GM10266 (cell line): Measurements from ENCODE around the gene IAH1.

Experiments used
- DNase-seq: peaks from one replicate; pipeline ENCODE4 v3.0.0; 2012; ENCODE audit errors: extremely low spot score
- TF ChIP-seq, protein P1 (sequence below): IDR thresholded peaks from 2 replicates; pipeline ENCODE4 v1.5.1; 2012; ENCODE audit warnings: mild to moderate bottlenecking, low read depth; ENCODE audit not compliant: control insufficient read depth, insufficient read depth; ENCODE audit errors: missing control alignments

The IAH1 gene

DNA sequence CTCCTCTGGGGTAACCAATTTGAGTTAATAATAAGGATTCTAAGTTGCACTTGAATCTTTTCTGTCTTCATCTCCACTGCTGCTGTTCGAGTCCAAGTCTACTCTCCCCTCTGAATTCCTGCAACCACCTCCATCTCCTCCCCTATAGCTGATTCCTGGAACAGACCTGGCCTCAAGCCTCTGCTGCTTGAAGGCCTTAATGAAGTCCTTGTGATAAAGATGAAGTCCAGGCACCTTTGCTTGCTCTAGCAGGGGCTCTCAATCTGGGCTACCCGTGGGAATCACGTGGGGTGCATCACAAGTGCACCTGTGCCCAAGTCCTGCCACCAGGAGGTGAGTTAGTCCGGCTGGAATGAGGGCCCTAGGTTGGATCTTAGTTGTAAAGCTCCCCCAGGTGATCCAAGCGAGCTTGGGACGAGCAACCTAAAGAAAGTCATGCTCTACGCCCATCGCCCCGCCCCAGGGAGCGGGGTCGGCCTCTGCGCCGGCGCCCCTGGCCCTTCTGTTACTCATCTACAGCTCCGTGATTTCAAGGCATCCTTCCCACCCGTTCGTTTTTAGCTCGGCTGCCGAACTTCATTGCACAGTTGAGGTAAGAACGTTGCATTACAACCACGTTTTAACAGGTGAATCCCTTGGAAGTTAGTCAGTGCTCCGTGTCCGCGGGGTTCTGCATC, 905 bp upstream of the IAH1 start:
- TF ChIP-seq, protein P1, sequence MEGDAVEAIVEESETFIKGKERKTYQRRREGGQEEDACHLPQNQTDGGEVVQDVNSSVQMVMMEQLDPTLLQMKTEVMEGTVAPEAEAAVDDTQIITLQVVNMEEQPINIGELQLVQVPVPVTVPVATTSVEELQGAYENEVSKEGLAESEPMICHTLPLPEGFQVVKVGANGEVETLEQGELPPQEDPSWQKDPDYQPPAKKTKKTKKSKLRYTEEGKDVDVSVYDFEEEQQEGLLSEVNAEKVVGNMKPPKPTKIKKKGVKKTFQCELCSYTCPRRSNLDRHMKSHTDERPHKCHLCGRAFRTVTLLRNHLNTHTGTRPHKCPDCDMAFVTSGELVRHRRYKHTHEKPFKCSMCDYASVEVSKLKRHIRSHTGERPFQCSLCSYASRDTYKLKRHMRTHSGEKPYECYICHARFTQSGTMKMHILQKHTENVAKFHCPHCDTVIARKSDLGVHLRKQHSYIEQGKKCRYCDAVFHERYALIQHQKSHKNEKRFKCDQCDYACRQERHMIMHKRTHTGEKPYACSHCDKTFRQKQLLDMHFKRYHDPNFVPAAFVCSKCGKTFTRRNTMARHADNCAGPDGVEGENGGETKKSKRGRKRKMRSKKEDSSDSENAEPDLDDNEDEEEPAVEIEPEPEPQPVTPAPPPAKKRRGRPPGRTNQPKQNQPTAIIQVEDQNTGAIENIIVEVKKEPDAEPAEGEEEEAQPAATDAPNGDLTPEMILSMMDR, result no peak
- peak; percentile 43 for DNase-seq

GRCh38 chr2:9473985-9474360, 378 bp upstream of the IAH1 start:
- TF ChIP-seq, protein P1, result no peak

GRCh38 chr2:9477914-9478313, 3.6 kb downstream of the IAH1 start:
- TF ChIP-seq, protein P1, result no peak
- no peak for DNase-seq

More at GRCh38 chr2:9473985-9474360, 378 bp upstream of the IAH1 start:
- peak; percentile 68 for DNase-seq

DNA sequence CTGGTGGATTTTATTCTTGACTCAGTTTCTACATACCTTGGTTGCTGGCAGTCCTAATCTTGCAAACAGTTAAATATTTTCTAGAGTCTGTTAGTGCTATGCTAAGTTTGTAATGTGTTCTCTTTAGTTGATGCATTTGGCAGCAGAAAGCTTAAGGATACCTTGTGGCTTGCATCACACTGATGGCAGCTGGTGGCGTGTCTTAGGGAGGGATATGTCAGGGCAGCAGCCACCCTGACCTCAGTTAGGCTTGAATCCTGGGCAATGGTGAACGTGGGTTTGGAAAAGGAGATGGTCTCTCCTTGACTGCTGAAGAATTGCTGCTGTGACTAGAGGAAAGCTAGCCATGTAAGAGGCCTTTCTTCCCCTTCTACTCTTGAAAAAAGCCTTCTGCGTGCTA, 4.2 kb downstream of the IAH1 start:
- TF ChIP-seq, protein P1, result no peak
- no peak for DNase-seq

- DNase-seq, result no peak
- TF ChIP-seq, protein P1, result no peak
Measured at GRCh38 chr2:9480157-9480556, 5.8 kb downstream of the IAH1 start.

DNA sequence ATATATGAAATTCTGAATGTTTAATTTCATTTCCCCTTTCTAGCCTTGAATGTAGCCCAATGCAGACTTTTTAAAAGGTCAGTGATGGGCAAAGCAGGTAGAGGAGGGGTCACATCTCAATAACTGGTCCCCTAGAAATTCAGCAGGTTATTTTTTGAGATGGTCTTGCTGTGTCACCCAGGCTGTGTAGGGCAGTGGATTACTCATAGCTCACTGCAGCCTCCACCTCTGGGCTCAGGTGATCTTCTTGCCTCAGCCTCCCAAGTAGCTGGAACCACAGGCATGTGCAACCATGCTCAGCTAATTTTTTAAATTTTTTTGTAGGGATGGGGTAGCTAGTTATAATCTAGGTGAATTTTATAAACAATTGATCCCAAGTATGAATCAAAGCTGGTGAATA, 8.8 kb downstream of the IAH1 start:
- DNase-seq, result no peak
- TF ChIP-seq, protein P1, result no peak

DNA sequence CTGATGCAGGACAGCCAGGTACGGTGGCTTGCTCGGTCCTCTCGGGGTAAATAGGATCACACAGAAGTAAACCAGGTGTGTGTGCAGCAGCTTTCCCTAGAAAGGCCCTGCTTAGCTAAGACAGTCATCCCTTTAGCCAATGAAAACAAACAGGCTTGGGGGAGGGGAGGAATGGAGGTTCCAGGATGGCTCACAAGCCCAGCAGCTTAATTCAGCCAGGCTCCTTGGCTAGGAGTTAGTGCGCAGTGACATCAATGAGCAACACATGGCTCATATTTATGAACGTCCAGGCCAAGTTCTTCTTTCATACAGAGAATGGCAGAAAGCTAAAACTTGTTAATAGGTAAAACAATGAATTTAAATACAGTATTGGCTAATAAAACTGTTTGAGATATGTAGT, 10.2 kb downstream of the IAH1 start:
- no peak for DNase-seq
- TF ChIP-seq, protein P1, result no peak
